Activated CD4-positive, alpha-beta T cell treated with anti-CD3 and anti-CD28 coated beads, Interleukin-2, Interleukin-4, amounts not matched to agents 100 ng/mL and 50 ng/mL, durations not matched to agents 16 hours and 8 hours (primary cell): ENCODE results near the gene SMG5.
A peak's percentile ranks its signal among the peaks of the same experiment; 100 is the strongest.
"Not testable (repeated sequence)": the region's sequence is repeated elsewhere in the genome, so short reads cannot be mapped to it uniquely, and the experiment has no call there.

ENCODE experiments used
- DNase-seq: peaks from one replicate; pipeline ENCODE4 v3.0.0-alpha.2; 2020; ENCODE audit warnings: low spot score

Gene SMG5

DNA sequence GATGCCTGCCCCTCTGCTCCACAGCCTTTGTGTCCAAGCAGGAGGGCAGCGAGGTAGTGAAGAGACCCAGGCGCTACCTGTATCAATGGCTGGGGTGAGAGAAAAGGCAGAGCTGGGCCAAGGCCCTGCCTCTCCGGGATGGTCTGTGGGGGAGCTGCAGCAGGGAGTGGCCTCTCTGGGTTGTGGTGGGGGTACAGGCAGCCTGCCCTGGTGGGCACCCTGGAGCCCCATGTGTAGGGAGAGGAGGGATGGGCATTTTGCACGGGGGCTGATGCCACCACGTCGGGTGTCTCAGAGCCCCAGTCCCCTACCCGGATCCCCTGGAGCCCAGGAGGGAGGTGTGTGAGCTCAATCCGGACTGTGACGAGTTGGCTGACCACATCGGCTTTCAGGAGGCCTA lies 39.9 kb downstream of the SMG5 start:
- no peak for DNase-seq

GRCh38 chr1:156241926-156242325 lies 40.7 kb downstream of the SMG5 start, which contains the start of gene BGLAP:
TSS of gene BGLAP (plus strand) at chr1:156242184. CDS start at chr1:156242232, 48 bp downstream.
- no peak for DNase-seq

- DNase-seq: no peak
These were observed 41.3 kb downstream of the SMG5 start for GRCh38 chr1:156241311-156241811.

DNA sequence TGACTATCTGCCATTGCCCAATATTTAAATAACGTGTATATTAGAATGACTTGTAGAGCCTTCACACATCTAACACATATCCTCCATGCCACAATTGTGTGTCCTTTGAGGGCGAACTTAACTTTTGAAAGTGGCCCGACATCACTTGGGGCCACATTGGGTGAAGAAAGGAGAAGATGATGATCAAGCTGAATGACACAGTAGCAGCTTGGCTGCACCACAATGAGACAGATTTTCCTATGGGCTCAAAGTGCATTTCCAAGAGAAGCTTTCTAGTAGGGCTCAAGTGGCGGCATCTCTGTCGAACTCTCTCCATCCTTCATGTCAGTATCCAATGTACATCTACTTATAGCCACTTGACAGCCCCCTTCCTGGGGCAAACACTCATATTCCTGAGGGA lies 44.4 kb downstream of the SMG5 start:
- DNase-seq: no peak

DNA sequence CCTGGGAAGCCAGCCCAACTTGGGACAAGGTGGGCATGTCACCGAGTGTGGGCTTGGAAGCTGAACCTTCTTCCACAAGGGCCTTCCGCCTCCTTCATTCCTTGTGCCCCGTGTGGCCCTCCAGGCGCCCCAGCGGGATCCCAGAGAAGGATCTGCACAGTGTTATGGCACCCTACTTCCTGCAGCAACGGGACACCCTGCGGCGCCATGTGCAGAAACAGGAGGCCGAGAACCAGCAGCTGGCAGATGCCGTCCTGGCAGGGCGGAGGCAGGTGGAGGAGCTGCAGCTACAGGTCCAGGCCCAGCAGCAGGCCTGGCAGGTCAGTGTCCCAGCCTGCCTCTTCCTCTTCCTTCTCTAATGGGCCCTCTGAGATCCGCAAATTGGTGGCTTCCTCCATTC lies 46.5 kb downstream of the SMG5 start:
- DNase-seq: no peak

DNA sequence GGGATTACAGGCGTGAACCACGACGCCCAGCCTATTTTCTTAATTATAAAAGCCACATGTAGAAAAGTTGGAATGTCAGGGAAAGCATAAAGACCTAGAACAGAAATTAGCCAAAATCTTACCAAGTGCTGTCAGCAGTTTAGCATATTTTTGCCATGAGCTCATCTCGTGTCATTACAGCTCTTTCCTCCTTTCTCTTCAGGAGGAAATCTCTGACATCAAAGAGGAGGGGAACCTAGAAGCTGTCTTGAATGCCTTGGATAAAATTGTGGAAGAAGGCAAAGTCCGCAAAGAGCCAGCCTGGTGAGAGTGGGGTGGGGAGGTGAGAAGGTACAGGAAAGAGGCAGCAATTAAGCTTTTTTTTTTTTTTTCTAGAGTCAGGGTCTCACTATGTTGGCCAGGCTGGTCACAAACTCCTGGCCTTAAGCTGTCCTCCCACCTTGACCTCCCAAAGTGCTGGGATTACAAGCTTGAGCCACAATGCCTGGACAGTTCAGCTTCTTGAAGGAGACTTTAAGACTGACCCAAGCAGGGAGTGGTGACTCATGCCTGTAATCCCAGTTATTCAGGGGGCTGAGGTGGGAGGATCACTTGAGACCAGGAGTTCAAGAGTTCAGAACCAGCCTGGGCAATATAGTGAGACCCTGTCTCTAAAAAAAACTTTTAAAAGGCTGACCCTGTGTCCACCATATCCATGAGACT lies 49.0 kb downstream of the SMG5 start:
- DNase-seq: no peak

DNA sequence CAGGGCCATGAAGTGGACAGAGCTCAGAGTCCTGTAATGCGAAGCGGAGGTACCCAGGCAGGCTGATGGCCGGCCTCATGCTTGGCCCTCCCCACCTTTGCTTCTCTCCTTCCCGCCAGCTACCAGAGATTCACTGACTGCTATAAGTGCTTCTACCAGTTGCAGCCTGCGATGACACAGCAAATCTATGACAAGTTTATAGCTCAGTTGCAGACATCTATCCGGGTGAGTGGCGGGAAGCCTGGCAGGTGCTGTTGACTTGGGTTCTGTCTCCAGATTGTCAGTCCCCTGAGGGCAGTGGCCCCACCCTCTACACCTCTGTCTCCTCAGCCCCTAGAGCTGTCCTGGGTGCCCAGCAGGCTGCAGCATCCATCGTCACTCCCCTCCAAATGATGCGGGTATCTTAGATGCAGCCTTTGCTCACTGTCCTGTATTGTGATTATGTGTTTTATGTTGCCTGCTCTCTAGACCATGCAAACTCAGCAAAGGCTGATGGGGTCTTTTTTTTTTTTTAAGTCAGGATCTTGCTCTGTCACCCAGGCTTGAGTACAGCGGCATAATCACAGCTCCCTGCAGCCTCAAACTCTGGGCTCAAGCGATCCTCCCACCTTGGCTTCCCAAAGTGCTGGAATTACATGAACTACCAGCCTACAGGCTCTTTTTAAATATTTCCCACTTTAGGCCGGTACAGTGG lies 50.3 kb downstream of the SMG5 start:
- no peak for DNase-seq

DNA sequence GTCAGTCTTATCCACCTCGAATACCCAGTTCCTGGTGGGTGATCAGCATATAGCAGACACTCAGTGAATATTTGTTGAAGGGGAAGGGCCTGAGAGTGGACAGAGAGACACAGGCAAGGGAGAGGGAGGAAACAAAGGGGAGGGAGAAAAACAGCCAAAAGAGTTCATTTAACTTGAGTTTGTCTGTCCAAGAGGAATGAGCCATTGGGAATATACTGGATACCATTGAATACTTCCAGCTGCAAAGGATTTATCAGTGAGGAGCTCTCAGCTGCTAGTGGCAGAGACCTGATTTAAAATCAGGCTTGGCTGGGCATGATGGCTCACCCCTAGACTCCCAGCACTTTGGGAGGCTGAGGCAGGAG lies 52.2 kb downstream of the SMG5 start:
- no peak for DNase-seq

GRCh38 chr1:156229809-156230472 lies 52.7 kb downstream of the SMG5 start:
- no peak for DNase-seq

- DNase-seq: no peak
These were observed 54.1 kb downstream of the SMG5 start for GRCh38 chr1:156228501-156228900.

DNA sequence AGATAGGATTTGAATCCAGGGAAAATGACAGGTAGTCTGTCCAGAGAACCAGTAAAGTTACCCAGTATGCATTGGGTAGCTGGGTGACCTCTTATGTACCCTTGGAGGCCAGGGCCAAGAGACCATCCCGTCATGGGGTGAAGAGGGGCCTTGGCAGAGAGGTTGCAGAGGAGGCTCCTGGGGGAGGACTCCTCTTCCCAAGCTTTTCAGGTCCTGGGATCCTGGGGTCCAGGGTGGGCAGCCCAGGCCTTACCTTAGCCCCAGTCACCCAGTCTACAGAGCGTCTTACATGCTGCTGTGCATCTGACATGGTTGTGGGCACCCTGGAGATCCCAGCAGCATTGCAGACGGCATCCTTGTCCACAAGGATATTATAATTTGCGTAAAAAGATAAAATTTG lies 55.8 kb downstream of the SMG5 start:
- DNase-seq: no peak

DNA sequence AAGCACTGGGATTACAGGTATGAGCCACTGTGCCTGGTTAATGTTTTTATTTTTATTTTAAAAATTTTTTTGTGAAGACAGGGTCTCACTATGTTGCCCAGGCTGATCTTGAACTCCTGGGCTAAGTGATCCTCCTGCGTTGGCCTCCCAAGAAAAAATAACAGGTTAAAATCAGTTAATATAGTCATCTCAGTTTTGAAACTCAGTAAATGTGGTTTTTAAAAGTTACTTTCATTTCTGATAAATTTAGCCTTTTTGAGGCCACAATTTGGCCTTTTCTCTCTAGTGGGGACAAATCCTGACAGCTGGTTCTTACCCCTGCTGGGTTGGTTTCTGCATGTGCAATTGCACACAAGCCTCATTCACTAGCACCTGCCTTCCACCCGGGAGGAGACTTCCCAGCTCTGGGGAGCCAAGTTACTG lies 56.5 kb downstream of the SMG5 start:
- peak; percentile 82 for DNase-seq

DNA sequence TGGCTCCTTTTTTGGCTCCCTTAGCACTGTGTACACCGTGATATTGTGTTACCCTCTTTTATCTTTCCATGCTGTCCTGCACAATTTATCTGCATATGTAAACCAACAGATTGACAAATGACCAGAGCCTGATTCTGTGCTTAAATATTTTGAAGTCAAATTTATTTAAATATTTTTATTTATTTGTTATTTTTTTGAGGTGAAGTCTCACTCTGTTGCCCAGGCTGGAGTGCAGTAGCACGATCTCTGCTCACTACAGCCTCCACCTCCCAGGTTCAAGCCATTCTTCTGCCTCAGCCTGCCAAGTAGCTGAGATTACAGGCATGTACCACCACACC lies 57.0 kb downstream of the SMG5 start:
- DNase-seq: no peak

DNA sequence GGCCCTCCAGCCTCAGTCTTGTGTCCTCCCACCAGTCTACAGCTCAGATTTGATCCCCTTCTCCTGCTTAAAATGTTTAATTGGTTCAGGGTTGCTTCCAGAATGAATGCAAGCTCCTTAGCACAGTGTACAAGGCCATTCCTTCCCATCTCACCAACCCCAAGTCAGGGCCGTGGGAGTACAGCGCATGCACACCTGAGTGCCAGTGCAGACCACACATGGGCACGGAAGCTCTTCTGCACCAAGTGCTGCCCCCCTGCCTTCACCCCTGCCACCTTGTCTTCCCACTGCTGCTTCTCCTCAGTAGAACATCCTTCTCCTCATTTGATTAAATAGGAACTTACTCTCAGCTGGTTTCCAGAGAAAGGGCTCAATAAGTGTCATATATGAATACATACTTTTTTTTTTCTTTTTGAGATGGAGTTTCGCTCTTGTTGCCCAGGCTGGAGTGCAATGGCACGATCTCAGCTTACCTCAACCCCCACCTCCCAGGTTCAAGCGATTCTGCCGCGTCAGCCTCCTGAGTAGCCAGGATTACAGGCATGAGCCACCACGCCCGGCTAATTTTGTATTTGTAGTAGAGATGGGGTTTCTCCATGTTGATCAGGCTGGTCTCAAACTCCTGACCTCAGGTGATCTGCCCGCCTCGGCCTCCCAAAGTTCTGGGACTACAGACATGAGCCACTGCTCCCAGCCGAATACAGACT lies 60.5 kb downstream of the SMG5 start:
- no peak for DNase-seq

- DNase-seq: no peak
These were observed 62.4 kb downstream of the SMG5 start for GRCh38 chr1:156220226-156220625.

DNA sequence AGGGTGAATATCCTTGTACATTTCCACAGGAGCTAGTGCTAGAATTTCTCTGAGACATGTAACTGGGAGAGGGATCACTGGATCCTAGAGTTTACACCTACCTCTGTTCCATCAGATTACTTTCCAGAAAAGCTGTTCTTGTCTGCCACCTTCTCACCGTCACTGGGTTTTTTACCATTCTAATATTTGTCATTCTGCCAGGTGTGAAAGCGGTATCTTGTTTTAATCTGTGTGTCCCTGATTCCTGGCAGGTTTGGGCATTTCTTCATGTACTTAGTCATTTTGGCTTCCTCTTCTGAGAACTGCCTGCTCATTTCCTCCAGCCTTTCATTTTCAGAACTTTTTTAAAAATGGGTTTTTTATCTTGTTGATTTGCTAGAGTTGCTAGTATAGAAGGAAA lies 64.8 kb downstream of the SMG5 start:
- peak; percentile 91 for DNase-seq

GRCh38 chr1:156216361-156217086 lies 66.1 kb downstream of the SMG5 start:
- not testable (repeated sequence) for DNase-seq

DNA sequence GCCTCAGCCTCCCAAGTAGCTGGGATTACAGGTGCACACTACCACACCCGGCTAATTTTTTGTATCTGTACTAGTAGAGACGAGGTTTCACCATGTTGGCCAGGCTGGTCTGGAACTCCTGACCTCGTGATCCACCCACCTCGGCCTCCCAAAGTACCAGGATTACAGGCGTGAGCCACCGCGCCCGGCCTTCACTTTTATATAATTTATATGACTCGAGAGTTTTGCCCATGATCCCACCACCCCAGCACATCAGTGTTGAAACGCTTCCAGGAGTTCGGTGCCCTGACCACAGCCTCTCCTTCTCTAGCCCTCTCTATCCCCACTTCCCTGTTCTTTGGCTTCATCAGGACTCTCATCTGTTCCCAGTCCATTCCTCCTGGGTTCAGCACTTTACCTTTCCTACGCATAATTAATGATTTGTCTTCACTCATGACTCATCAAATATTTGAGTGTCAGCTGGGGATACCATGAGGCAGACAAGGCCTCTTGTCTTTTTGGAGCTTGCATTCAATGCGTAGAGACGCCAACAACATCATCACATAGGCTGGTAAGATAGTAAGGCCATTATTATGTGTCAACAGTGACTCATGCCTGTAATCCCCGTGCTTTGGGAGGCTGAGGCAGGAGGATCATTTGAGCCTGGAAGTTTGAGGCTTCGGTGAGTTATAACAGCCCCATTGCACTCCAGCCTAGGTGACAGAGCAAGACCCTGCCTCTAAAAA lies 68.4 kb downstream of the SMG5 start:
- DNase-seq: peak; percentile 80

DNA sequence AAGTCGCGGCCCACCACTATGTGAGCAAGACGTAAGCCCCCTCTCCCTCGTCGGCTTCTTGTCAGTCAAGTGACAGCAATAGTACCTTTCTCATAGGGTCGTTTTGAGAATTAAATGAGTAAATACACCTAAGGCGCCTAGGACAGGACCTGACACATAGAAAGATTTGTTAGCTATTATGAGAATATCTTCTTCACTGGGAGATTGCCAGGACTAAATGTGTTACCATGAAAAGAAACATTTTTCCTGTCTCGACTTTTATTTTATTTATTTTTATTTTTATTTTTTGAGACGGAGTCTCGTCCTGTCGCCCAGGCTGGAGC lies 69.0 kb downstream of the SMG5 start:
- DNase-seq: no peak

DNA sequence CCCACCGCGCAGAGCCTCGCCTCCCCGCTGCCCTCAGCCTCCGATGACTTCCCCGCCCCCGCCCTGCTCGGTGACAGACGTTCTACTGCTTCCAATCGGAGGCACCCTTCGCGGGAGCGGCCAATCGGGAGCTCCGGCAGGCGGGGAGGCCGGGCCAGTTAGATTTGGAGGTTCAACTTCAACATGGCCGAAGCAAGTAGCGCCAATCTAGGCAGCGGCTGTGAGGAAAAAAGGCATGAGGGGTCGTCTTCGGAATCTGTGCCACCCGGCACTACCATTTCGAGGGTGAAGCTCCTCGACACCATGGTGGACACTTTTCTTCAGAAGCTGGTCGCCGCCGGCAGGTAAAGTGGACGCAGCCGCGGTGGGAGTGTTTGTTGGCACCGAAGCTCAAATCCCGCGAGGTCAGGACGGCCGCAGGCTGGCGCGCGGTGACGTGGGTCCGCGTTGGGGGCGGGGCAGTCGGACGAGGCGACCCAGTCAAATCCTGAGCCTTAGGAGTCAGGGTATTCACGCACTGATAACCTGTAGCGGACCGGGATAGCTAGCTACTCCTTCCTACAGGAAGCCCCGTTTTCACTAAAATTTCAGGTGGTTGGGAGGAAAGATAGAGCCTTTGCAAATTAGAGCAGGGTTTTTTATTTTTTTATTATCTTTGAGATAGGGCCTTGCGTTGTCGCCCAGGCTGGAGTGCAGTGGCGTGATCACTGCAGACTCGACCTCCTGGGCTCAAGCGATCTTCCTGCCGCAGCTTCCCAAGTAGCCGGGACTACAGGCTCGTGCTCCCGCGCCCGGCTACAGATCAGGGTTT lies 69.6 kb downstream of the SMG5 start, which contains the start of gene PMF1:
PMF1 (plus strand) TSS at position 175 of the 811 bp plus-strand sequence; CDS start at position 184, 9 bp downstream.
- peak; percentile 97 for DNase-seq
